Panc1 (cell line): ENCODE data around the gene SSTR5. TPM values are rescaled to one million over a fixed set of nuclear protein-coding genes. Genes with fewer than 3 reads are reported as not detected.

Experiments used
- ATAC-seq: fragments of 200-7000 bp; cut with Tn5 transposase; 2 replicates; pipeline ENCODE4 v1.9.1; 2020; ENCODE audit warnings: mild to moderate bottlenecking, moderate library complexity
- BruUV-seq: library from RNA; stranded (reverse); fragments of 400-500 nt; replicated peaks from 2 replicates; lab custom pipeline; 2021; lab: Mats Ljungman, UMichigan
- CTCF ChIA-PET: fragments of 300-600 bp; sonication (Branson Sonifier 250); formaldehyde crosslinking; loops from one replicate; lab custom pipeline; 2022; ENCODE audit warnings: antibody characterized with exemption; lab: Charles Lee
- POLR2A ChIA-PET: fragments of 300-600 bp; sonication (Branson Sonifier 250); formaldehyde crosslinking; loops from one replicate; lab custom pipeline; 2022; ENCODE audit warnings: antibody characterized with exemption; lab: Charles Lee
- DNase-seq: peaks from one replicate; pipeline ENCODE4 v3.0.0-alpha.2; 2010; ENCODE audit warnings: low read depth, low spot score
- H3K27ac ChIP-seq: 2 replicates; pipeline ENCODE4 v1.5.1; 2011; ENCODE audit warnings: mild to moderate bottlenecking, low read length, inconsistent platforms
- H3K27me3 ChIP-seq: fragments of 200-500 bp; sonication (Bioruptor generic); 2 replicates; pipeline ENCODE4 v1.6.0; 2014; ENCODE audit warnings: low read length, inconsistent platforms; ENCODE audit not compliant: control insufficient read depth, insufficient read depth
- H3K36me3 ChIP-seq: fragments of 200-500 bp; sonication (Bioruptor generic); 2 replicates; pipeline ENCODE4 v1.5.1; 2014; ENCODE audit warnings: inconsistent platforms, mild to moderate bottlenecking, low read length, moderate library complexity; ENCODE audit not compliant: control insufficient read depth, insufficient read depth
- H3K4me1 ChIP-seq: 2 replicates; pipeline ENCODE4 v1.5.1; 2011; ENCODE audit warnings: inconsistent platforms, mild to moderate bottlenecking, low read length, moderate library complexity; ENCODE audit not compliant: control insufficient read depth, insufficient read depth
- H3K4me3 ChIP-seq, 2 experiments: 2 replicates each; pipeline ENCODE4 v1.5.1; 2011 to 2012; ENCODE audit warnings: low read depth in 2 of 2, low read length in 2 of 2, mild to moderate bottlenecking in 2 of 2, inconsistent platforms in 1 of 2, moderate library complexity in 1 of 2
- H3K9me3 ChIP-seq: fragments of 200-500 bp; sonication (Bioruptor generic); 2 replicates; pipeline ENCODE4 v1.5.1; 2014; ENCODE audit warnings: low read depth, mild to moderate bottlenecking, inconsistent platforms, low read length, moderate library complexity; ENCODE audit not compliant: control insufficient read depth, insufficient read depth
- CTCF ChIP-seq: fragments of 450-650 bp; IDR thresholded peaks from 2 replicates; pipeline ENCODE4 v1.5.1; 2017; ENCODE audit warnings: mild to moderate bottlenecking
- POLR2AphosphoS5 ChIP-seq: IDR thresholded peaks from 2 replicates; pipeline ENCODE4 v1.6.1; 2012; ENCODE audit warnings: mild to moderate bottlenecking, low read depth, low read length, moderate library complexity
- REST ChIP-seq, 2 experiments: IDR thresholded peaks; 2 replicates each; pipeline ENCODE4 v1.6.1; 2011 to 2012; ENCODE audit warnings: low read depth in 2 of 2, control low read depth in 1 of 2, low read length in 1 of 2, mild to moderate bottlenecking in 1 of 2, moderate library complexity in 1 of 2; ENCODE audit not compliant: insufficient read depth in 1 of 2
- SIN3A ChIP-seq: IDR thresholded peaks from 2 replicates; pipeline ENCODE4 v1.6.1; 2012; ENCODE audit warnings: low read depth, mild to moderate bottlenecking, low read length, moderate library complexity, borderline replicate concordance; ENCODE audit not compliant: insufficient read depth
- TCF7L2 ChIP-seq: IDR thresholded peaks from 2 replicates; pipeline ENCODE4 v1.6.1; 2011; ENCODE audit warnings: mild to moderate bottlenecking, low read depth, low read length, inconsistent platforms
- in situ Hi-C: cut with HindIII; loops from 2 replicates; pipeline ENCODE4 v1.10.0; 2016; ENCODE audit warnings: low sequenced_read_pairs, low pct_unique_long_range_greater_than_20kb
- intact Hi-C: fragments of 100-400 bp; cut with micrococcal nuclease; formaldehyde crosslinking; loops from one replicate; pipeline ENCODE4 v1.10.0; 2022; ENCODE audit not compliant: unreplicated experiment
- total RNA-seq: library from RNA; stranded (reverse); gene quantifications from one replicate; pipeline ENCODE4 v1.2.1, GENCODE V29; 2021; ENCODE audit not compliant: unreplicated experiment

Gene SSTR5
- total RNA-seq, 1 experiment from 2014 or later, result 2.8 TPM

GRCh38 chr16:1026057-1026783, 46.3 kb upstream of the SSTR5 start:
- POLR2A ChIA-PET, result no interaction called here
- CTCF ChIA-PET, result no interaction called here
- DNase-seq, result no peak
- TF ChIP-seq POLR2AphosphoS5 (no peak), REST (IDR thresholded peaks at IDR 0.05; ENCODE audit: insufficient read depth in 1 of 2, low read depth in 2 of 2, low read length in 1 of 2) (no peak), SIN3A (no peak), CTCF (no peak), TCF7L2 (no peak)
- intact Hi-C loops, result no loop called here
- Histone ChIP-seq H3K27me3 (no peaks in the 10 kb centered on the region; the same call in 1 of the 2 replicates), H3K9me3 (no peaks in the 10 kb centered on the region), H3K4me1 (no peaks in the 10 kb centered on the region), H3K36me3 (no peaks in the 10 kb centered on the region), H3K4me3 (no peak overlapping the region), H3K27ac (no peak overlapping the region)
- no peak for ATAC-seq
- BruUV-seq, result no TSS peak
- in situ Hi-C loops, result no loop called here

- intact Hi-C loops, result no loop called here
- H3K27me3 ChIP-seq, result no peaks in the 10 kb centered on the region; the same call in 1 of the 2 replicates
- in situ Hi-C loops, result no loop called here
- H3K36me3 ChIP-seq, result no peaks in the 10 kb centered on the region
- no peak for TF ChIP-seq CTCF
- TF ChIP-seq SIN3A, result no peak
- TF ChIP-seq REST (IDR thresholded peaks at IDR 0.05; ENCODE audit: insufficient read depth in 1 of 2, low read depth in 2 of 2, low read length in 1 of 2), result no peak
- TF ChIP-seq TCF7L2, result no peak
- no peak for TF ChIP-seq POLR2AphosphoS5
- no peak overlapping the region for H3K4me3 ChIP-seq
- DNase-seq (no peak), ATAC-seq (no peak)
- no peak overlapping the region for H3K27ac ChIP-seq
- no peaks in the 10 kb centered on the region for H3K9me3 ChIP-seq
- ChIA-PET CTCF (no interaction called here), POLR2A (no interaction called here)
- no peaks in the 10 kb centered on the region for H3K4me1 ChIP-seq
- BruUV-seq, result no TSS peak
Observed at GRCh38 chr16:1026784-1027500, 45.6 kb upstream of the SSTR5 start.
